AG09319 (cell line): ENCODE data around the gene PHKB.

Experiments
- DNase-seq: peaks from one replicate; pipeline ENCODE4 v3.0.0-alpha.2; 2010; ENCODE audit warnings: low read depth; ENCODE audit errors: extremely low read depth
- CTCF ChIP-seq: IDR thresholded peaks from 2 replicates; pipeline ENCODE4 v1.5.1; 2011; ENCODE audit warnings: low read depth, mild to moderate bottlenecking, inconsistent platforms, low read length, moderate library complexity

Gene PHKB

DNA sequence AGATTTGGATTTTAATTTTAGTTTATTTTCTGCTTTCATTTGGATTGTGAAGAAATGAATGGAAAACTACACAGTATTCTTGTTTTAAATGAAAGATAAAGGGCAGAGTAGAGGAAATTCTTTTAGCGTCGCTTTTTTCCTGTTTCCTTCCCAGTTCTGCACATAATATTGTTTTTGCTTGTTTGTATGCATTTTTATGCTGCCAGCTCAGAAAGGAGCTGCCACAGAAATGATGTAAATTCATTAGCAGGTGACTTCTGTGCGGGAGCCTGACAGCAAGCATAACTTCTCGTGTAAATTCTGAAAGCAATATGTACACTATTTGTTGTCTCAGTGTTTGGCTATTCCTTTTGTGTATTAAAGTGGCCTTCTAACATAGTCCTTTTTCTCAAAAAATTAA lies 234.6 kb downstream of the PHKB start:
- DNase-seq: no peak
- no peak for TF ChIP-seq CTCF

DNA sequence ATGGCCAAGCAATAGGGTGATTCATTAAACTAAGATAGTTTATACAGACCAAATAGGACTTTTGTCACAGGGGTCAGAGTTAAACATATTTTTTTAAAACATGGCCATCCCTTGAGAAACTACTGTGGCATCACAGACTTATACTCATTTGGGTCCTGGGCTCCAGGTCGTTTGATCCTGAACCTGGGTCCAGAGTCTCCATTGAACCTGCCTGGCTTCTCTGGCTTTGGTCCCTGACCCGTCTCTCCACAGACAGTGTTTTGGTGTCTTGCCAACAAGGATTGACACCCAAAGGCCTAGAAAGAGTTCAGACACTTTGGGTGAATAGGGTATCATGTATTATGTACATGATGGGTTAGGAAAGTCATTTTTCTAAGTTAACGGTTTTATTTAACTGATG lies 236.7 kb downstream of the PHKB start:
- TF ChIP-seq CTCF: no peak
- DNase-seq: no peak

GRCh38 chr16:47699106-47699505 lies 238.0 kb downstream of the PHKB start:
- no peak for DNase-seq
- TF ChIP-seq CTCF: no peak

DNA sequence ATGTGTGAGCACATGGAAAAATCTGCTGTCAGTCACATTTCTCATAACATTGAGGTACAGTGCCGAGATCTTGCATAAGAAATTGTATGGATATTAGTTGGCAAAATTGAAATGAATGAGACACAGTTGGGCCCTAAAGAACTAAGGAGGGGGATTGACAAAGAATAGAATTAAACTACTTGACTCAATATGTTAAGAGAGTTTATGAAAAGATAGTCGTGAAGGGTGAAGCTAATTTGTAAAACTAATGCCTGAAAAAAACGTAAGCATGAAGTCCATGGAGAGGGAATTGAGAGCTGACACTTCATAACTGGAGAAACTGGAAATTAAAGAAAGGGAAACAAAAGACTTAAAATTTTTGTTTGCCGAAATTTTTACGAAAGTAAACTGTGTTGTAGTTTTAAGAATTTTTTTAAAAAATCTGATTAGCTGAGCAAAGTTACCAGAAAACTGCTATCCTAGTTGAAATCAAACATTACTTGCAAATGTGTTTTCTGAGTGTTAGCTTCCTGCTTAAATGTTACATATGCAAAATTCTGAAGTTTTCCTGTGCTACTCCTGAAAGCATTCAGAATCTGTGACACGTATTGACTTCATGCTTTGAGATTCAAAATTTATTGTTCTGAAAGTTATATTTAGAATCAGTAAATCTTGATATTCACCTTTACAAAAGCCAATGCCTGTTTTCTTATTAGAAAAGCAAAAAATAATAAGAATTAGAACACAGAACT lies 239.9 kb downstream of the PHKB start:
- DNase-seq: no peak
- no peak for TF ChIP-seq CTCF

DNA sequence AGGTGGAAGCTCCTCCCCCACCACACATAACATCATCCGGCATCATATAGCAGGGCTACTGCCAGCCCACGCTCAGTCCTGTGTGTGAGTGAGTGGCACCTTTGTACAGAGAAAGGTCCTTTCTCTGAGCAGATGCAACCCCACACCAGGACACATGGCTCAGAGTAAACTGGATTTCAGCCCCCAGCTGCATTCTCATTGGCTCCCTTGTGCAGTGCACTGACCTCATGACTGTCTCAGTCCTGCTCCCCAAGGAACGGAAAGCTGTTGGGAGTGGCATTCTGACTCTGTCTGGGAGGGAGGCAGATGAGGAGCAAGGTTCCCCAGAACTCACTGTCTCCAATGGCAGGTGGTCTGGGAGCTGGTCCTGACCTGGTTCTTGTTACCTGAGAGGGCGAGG lies 244.1 kb downstream of the PHKB start:
- TF ChIP-seq CTCF: no peak

GRCh38 chr16:47711809-47712208 lies 250.7 kb downstream of the PHKB start:
- no peak for DNase-seq
- no peak for TF ChIP-seq CTCF

More for the DNA sequence above, 244.1 kb downstream of the PHKB start:
- no peak for DNase-seq

- no peak for TF ChIP-seq CTCF
- no peak for DNase-seq
These were observed 251.4 kb downstream of the PHKB start for GRCh38 chr16:47712276-47713224.
